GM18498 (cell line): Measurements from ENCODE around the gene KRTAP9-7.

ENCODE experiments used
- ATAC-seq: cut with Tn5 transposase; IDR thresholded peaks from one replicate; pipeline ENCODE4 v1.9.1; 2021; ENCODE audit warnings: mild to moderate bottlenecking, moderate library complexity; ENCODE audit not compliant: unreplicated experiment

The KRTAP9-7 gene

GRCh38 chr17:41318231-41318630 is 42.7 kb downstream of the KRTAP9-7 start:
- ATAC-seq, result no peak

DNA sequence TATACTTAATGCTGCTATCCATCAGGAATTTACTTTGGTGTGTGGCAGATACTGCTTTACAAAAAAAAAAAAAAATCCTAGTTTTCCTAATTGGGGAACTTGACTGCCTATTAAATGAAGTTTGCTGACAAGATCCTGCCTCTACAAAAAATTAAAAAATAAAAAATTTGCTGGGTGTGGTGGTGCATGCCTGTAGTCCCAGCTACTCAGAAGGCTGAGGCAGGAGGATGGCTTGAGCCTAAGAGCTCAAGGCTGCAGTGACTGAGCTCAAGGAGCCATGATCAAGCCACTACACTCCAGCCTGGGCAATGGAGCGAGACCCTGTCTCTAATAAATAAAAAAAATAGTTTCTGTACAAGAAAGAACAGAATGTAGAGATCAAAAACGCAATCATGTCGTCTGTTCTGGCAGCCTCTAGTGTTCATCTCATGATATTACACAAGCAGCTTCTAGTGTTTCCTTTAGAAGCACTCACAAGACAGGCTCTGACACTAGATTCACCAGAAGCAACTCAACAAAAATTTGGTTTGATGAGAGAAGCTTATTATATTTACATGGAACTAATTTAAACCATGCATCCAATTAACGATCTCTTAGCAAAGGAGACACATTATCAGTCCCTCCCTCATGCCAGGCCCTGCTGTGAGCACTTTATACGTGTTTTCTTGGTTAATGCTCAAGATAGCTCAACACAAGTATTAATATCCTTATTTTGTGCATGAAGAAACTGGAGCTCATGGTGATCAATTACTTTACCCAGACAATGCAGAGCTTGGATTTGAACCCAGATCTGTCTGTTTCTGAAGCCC is 46.8 kb downstream of the KRTAP9-7 start:
- no peak for ATAC-seq

DNA sequence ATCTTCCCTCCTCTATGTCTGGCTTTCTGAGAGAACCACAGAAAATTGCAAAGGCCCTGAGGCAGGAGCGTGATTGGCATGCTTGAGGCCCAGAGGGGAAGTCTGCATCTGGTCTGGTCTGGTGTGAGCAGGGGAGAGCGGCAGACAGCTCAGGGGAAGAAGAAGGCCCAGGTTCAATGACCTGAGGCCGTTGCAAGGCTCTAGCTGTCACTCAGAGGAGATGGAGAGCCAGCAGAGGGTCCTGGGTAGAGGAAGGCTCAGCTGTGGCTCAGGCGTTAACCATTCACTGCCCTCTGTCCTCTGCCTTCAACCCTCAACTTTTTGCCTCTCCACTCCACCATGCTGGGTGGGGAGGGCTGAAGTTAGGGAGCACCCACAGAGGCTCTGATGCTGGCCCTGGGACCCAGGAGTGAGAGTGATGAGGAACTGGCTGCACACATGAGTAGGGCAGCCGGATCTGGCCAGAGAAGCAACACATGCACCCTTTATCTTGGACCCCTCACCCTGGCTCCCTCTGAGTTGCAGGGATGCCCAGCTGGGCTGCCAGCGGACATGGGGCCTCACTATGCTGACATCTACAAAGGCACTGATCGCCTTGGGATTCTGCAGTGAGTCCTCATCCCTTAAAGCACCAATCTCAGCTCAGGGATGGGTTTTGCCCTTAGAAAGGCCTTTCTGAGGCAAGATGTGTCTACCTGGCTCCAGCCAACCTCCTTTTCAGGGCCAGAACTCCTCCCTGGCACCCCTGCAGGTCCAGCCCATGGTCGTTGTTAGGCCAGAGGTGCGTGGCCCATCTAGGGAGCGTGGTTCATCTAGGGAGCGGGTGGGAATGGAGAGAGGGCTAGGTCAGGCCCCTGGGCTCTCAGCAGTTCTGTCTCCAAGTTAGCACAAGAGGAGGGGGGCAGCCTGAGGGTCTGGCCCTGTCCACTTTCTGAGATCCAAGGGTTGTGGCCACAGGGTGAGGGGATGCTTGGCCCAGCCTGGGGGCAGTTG is 47.7 kb downstream of the KRTAP9-7 start:
- ATAC-seq, result no peak

DNA sequence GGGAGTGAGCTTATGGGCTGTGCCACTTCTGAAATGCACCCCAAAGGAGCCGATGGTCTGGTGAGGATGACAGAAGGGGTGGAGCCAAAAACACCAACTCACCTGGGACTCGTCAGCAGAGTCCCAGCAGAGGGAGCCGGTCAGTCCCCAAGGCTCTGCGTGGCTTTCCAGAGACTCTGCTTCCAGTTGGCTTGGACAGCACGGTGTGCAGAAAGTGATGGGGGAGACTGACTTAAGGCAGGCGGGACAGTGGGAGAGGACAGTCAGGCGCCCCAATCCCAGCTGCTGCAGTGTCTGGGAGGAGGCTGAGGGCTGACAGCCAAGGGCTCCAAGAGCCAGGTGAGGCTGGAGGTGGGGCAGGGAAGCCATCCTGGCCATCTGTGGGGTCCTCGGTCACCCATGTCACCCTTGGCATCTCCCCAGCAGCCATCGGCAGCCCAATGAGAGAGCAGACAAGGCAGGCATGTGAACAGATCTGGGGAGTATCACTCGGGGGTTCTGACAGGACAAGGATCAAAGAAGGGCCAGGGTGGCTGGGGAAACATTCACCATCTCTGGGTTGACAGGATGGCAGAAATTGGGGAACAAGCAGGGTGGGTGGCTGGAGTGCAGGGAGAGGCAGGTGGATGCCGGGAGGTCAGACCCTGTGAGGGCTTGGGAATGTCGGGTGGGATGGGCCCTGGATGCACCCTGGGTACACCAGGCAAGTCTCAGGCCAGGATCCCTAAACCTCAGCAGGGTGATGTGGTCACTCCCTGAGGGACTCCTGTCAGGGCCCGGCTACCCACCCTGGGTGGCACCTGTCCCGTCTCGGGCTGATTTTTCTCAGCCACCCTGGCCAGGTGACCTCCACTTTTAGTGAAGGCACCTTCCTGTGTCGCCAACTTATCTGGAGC is 48.9 kb downstream of the KRTAP9-7 start:
- ATAC-seq, result no peak

DNA sequence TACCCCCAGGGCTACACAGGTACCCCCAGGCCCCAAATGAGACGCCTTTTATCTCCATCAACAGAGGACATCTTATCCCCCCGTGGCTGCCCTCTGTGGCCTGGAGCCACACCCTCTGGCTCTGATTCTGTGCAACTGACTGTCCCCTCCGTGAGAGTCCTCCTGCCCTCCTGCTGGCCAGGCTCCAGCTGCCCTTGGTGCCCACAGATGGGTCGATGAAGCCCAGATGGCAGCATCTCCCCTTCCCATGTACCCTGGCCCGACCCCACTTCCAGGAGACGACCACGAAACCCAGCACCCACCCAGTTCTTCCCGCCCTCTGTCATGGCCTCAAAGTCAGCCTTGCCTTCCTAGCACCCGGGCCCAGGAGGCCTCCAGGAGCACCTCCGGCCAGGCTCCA is 49.6 kb downstream of the KRTAP9-7 start:
- ATAC-seq, result no peak

- no peak for ATAC-seq
Observed at GRCh38 chr17:41325611-41326010, 50.1 kb downstream of the KRTAP9-7 start.
